ENCODE results near the gene PSMB5.
A peak's percentile ranks its signal among the peaks of the same experiment; 100 is the strongest.

The PSMB5 gene

DNA sequence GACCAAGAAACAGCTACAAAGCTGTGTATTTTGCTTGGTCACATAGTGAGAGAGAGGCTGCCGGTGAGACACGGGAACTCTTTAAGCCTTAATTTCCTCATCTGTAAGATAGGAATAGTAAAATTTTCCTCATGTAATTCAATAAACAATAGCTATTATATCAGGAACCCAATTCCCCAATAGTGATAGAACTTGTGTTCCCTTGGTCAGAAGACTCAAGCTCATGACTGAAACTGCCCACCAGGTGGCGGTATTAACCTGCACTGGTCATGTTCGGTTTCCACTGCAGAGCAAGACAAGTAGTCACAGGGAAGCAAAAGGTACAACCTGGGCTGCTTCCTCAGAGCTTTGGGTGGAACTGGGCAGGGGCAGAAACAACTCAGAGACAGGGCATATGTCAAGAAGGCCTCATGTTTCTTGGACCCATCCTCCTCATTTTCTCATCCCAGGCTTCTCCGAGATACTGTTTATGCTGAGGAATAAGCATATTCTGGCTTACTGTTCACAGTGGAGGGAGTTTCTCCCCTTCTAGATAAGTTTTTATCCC is 48.1 kb downstream of the PSMB5 start:
- DNase-seq (ENCODE audit: low spot score): peak; percentile 85

DNA sequence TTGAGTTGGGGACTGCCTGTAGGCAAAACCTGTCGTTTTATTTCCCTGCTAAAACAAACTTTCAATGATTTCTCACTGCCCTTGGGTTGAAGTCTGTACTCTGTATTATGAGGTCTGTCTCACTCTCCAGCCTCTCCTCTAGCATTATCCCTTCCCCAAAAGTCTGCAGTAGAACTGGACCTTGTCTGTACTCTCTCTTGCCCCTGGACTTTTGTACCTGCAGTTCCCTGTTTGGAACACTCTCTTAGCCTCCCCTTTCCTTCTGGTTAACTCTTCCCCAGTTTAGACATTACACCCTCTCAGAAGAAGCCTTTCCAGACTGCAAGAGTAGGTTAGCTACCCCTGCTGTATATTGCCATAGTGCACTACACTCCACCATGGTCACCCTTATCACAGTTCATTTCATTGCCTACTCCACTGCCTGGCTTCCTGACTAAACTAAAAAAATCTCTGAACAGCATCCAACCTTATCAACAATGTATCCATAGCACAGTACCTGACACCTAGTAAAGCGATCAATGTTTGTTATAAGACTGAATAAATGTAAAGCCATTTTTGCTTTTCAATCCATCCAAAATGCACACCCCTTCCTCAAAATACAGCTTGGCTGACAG is 48.7 kb downstream of the PSMB5 start:
- DNase-seq (ENCODE audit: low spot score): no peak

DNA sequence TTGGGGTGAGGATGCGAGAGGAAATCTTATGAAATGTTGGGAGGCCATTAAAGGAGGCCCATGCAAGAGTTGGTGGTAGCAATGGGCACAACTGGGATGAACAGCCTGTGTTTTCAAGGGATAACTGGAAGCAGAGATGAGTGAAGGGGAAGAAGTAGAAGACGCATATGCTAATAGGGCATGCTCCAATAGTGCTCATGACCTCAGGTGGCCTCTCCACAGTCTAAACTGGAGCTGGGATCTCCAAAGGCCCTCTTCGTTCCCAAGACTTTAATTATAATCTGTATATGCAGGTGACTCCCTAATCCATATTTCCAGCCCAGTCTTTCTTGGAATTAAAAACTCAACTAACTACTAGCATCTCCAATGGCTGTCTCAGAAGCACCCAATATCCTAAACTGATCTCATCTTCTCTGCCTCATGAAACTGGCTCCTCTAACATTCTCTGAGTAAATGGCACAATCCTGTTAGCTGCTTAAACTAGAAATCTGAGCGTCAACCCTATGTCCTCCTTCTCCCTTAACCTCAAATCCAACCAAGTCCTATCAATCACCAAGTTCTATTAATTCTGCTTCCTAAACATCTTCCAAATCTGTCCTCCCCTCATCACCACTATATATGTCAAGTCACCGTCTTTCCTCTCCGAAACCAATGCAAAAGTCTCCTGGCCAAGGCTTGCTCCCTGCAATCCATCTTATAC is 49.6 kb downstream of the PSMB5 start:
- no peak for DNase-seq (ENCODE audit: low spot score)

DNA sequence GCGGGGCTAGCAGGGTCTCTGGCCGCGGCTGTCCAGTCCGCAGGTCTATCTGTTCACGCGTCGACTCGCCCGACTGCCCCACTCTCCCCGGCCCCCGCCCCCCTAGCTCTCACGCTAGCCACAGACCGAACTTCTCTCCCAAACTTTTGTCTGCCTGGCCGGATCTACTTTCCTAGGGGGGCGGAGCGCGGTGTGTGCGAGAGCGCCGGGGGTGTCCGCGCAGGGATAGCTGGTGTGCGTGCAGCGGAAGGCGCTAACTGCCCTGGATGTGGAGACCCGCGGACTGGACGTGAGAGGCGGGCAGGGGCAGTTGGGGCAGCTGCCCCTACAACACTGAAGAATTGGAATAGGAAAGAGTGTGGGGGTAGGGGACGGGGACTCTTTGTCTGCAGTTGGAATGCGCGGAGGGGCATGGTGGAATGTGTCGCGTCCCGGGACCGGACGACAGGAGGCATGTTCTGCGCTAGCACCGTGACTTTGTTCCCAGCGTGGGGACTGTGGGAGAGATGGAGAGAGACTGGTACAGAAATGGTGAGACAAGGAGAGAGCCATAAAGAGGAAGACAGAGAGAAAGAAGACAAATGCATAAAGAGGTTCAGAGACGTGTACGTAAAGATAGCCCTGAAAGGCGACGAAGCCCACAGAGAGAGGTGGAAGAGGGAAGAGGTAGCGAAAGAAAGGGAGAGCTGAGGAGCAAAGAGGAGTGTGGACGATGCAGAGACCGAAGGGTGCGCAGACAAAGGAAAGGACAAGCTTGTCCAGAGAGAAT is 52.0 kb downstream of the PSMB5 start, which contains the start of gene AJUBA:
Gene AJUBA (minus strand): TSS at position 75 of the 769 bp plus-strand sequence. CDS start 285 bp downstream, outside the sequence.
- DNase-seq (ENCODE audit: low spot score): peak; percentile 91

DNA sequence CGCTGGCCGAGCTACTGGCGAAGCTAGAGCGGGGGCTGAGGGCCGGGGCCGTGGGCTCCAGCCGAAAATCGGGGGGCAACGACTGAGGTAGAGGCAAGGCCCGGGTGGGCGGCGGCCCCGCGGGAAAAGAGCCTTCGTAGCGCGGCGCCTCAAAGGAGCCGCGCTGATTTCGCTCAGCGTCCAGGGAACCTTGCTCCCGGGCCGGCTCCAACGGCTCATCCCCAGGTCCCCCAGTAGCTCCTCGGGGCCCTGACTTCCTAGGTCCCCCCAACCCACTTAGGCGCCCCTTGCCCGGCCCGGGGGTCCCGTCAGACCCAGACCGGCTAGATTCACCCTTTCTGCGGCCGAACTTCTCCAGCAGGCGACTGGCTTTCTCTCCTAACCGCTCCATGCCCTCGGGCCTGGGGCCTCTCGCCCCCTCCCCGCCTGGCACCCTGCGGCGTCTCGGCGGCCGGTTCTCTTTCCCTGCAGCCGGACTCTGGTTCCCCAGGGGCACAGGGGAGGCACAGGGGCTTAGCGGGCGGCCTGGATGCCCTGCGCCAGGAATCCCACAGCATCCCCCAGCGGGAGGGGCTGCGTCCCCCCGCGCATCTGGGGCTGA is 52.7 kb downstream of the PSMB5 start:
- DNase-seq (ENCODE audit: low spot score): no peak

DNA sequence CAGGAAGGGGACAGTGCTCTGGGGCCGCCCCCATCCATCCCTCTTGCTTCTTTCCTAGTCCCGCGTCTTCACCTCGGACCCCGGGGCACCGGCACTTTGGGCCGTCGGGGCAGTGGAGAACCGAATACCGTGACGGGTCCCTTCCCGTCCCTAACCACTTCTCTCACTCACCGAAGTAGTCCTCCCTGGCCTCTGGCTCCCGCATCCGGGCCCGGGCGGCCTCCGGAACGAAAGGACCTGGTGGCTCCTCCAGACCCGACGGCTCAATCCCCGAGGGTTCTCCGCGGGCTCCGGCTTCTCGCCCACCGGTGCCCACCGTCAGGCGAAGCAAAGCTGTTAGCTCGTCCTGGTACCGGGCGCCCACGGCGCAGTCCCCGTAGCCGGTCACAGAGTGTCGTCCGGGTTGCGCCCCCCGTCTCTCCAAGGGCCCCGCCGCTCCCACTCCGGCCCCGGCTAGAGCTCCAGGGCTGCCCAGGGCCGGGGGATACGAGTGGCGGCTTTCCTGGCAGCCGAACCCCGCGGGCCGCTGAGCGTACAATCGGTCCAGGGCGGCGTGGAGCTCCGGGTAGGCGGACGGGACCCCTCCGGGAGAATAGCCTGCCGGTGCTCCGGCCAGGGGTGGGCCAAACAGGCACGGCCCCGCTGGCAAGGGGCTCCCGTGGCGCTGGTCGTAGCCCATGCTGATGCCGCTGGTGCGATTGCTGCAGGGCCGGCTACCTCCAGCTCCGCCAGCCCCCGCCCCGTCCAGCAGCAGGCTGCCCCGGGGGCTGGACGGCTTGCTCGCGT is 53.4 kb downstream of the PSMB5 start:
- peak; percentile 39 for DNase-seq (ENCODE audit: low spot score)

DNA sequence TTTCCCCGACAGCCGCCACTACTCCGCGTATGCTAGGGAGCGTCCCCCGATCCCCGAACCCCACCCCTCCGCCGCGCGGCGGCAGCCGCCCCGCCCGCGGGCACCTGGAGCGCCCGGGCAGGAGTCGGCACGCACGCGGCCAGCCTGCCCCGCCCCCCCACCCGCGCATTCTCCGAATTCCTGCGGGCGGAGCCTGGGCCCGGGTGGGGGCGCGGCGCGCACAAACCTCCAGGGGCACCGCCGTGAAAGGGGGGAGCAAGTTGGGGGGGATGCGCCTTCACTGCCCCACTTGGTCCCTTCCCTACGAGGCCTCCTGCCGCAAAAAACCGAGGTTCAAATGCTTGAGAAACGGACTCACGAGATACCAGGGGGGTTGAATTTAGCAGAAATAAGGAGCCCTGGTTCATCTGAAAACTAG is 54.0 kb downstream of the PSMB5 start:
- peak; percentile 41 for DNase-seq (ENCODE audit: low spot score)

DNA sequence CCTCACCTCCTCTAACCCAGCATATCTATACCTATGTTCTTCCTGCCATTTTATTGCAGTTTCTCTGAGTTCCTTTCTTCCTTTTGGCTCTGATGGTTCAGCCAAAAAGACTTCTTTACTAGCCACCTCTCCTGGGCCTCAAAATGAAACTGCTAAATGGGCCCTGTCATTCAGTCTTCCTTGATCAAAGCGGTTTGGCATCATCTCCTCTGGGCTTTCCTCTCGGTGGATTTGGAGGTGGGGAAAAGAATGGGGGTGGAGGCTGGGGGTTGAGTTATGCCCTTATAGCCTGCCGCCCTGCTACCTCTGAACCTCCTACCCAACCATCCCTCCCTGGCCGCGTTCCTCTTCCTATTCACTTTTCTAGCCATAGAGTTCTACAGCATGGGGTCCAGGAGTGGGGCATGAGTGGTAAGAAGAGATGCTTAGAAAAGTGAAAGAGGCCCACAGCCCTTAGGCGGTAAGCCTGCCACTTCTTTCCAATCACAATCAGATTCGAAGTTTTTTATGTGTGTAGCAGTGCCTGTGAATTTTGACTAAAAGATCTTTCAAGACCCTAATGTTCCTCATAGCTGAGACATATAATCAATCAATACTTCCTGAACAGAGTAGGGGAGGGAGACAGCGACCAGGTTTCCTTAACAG is 54.8 kb downstream of the PSMB5 start:
- no peak for DNase-seq (ENCODE audit: low spot score)

DNA sequence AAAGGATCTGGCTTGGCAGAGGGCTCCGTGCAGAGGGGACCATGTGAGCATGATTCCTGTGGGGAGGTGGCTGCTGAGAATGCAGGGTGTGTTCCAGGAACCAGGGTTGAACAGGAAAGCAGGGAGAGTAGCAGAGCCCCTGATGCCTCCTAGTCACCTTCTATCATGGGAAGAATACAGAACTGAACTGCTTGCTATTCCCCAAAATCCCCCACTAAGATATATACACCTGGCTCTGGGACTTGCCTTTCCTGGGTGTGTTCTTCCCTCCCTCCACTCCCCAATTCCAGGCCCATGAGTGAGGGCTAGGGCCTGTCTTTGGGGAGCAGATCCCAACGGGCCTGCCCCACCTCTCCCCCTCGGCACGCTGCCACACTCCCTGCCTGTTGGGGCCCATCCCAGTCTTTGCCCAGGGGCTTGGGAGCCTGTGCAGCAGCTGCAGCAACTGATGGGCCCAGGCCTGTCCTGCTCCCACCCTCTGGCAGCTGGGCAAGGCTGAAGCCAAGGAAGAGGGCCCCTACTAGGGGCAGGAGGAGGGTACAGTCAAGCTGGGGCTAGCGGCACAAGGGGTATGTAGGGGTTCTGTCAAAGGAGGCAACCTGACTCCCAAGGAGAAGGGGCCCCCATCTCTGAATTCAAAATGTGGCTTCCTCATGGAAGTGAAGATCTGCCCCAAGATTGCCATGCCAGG is 55.6 kb downstream of the PSMB5 start:
- no peak for DNase-seq (ENCODE audit: low spot score)

DNA sequence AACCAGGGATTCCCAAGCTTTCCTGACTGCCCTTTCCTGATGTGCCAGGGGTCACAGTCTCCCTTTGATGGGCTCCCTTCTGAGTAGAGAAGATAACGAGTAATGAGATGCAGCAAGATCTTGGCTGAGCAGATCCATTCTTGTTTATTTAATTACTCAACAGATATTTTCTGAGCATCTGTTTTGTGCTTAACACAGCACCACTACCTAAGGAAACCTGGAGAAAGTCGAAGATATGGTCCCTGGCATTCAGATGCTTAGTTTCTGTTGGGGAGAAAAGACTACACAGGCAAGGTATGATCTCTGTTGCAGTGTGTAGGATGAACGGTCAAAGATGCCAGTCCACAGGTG is 56.2 kb downstream of the PSMB5 start:
- DNase-seq (ENCODE audit: low spot score): no peak

DNA sequence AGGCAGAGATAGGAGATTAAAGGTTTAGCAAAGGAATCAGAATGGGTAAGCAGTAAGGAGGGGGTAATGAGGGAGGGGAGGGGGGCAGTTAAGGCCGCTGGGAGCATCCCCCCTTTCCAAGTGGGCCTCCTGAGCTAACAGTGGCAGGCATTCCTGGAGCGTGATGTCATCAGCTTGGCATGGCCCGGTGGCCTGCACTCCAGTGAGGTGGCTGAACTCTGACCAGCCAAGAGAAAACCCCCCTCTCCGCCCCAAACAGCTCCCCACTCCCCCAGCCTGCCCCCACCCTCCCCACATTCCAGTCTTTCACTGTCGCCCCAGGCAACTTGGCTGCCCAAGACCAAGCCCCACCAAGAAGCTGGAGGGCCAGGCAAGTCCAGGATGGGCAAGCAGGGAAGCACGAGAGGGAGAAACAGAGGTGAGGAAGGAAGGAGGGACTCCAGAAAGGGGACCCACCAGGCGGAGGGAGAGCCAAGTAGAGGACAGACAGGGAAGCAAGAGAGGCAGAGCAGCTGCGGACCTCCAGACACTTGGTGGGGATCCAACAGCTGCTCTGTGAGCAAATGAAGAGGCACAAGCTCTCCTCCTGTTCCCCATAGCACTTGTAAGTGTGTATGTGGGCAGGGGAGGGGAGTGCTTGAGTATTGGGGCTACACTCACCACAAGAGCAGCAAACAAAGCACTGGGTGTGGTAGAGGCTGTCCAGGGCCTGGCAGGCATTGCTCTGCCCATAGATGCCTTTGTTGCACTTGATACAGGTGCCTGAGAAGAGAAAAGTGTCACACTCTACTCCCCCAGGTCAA is 56.8 kb downstream of the PSMB5 start:
- peak; percentile 56 for DNase-seq (ENCODE audit: low spot score)

DNA sequence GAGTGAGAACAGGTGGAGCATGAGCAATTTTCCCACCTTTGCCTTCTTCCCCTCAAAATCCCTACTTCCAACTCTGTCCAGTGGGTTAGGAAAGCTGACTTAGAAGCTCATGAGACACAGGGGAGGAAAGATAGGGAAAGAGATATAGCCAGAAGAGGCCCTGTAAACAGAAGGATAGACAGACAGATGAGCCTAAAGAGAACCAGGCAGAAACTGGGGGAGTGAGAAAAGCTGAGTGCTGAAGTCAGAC is 57.3 kb downstream of the PSMB5 start:
- no peak for DNase-seq (ENCODE audit: low spot score)

DNA sequence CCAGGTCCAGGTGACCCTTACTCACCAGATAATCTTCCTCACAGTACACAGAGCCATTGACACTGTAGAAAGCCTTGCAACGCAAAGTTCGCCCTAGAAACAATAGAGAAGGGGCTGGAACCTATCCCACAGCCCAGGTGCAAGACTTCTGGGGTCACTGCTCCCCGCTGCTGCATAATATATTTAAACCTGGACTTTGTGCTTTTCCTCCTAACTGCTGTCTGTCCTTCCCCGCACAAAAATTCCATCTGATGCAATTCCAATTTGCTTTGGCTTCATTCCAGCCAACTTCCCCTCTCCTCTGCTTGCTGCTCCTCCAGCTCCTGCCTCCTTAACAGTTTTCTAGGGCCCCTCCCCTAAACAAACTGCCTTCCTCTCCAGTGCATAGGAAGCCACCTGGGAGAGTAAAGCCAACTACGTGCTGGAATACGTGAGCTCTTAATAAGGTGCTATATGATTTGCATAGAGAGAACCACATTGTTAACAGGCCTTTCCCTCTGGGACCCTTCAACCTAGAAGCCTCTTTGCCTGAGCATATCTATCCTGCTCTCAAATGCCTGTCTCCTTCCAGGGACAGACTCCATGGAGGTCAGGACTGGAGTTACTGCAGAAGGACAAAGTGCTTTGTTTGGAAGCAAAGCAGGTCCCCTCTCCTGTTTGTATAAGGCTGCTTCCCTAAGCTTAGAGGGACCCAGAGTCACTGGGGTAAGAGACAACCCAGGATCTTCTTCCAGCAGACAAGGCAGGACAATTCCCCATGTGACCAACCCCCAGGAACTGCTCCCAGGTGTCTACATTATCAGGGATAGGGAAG is 57.9 kb downstream of the PSMB5 start:
- no peak for DNase-seq (ENCODE audit: low spot score)
